Ascending aorta (tissue), 2 donors: Measurements from ENCODE around the gene SLC39A13. TPM values are rescaled to one million over a fixed set of nuclear protein-coding genes. Genes with fewer than 3 reads are reported as not detected.

Experiments
- DNase-seq, 2 donors: peaks; one replicate each; pipeline ENCODE4 v3.0.0-alpha.2; 2019; ENCODE audit warnings: low spot score in 2 of 2
- H3K27ac ChIP-seq, 2 donors: fragments of 200-600 bp; sonication (generic); one replicate each; pipeline ENCODE4 v1.5.1; 2016 to 2017; ENCODE audit warnings: mild to moderate bottlenecking in 1 of 2
- H3K27me3 ChIP-seq: fragments of 200-600 bp; sonication (generic); one replicate; pipeline ENCODE4 v1.5.1; 2017
- H3K36me3 ChIP-seq, 2 donors: fragments of 200-600 bp; sonication (generic); one replicate each; pipeline ENCODE4 v1.5.1; 2016
- H3K4me1 ChIP-seq, 2 donors: fragments of 200-600 bp; sonication (generic); one replicate each; pipeline ENCODE4 v1.5.1; 2016 to 2017; ENCODE audit warnings: mild to moderate bottlenecking in 1 of 2
- H3K4me3 ChIP-seq, 2 donors: fragments of 200-600 bp; sonication (generic); one replicate each; pipeline ENCODE4 v1.5.1; 2016 to 2017; ENCODE audit warnings: mild to moderate bottlenecking in 1 of 2
- H3K9me3 ChIP-seq, 2 donors: fragments of 200-600 bp; sonication (generic); one replicate each; pipeline ENCODE4 v1.5.1; 2016
- CTCF ChIP-seq, 3 experiments: fragments of 200-600 bp in 2 of 3; fragments of 450-650 bp in 1 of 3; sonication (generic) in 2 of 3; IDR thresholded peaks; one replicate each; pipeline ENCODE4 v1.5.1; 2016 to 2019; ENCODE audit warnings: antibody characterized with exemption in 3 of 3, mild to moderate bottlenecking in 1 of 3, moderate library complexity in 1 of 3
- intact Hi-C: fragments of 100-400 bp; cut with DNase I; formaldehyde crosslinking; loops from one replicate; pipeline ENCODE4 v1.15.1; 2023
- total RNA-seq: library from RNA; depleted of rRNA; stranded (reverse); fragments of >200 nt; gene quantifications from one replicate; pipeline ENCODE4 v1.1.0, GENCODE V29; 2016

The SLC39A13 gene
- total RNA-seq, 1 donor from 2014 or later: 246 TPM

GRCh38 chr11:47374720-47375019 lies 33.7 kb upstream of the SLC39A13 start:
- intact Hi-C loops: loop anchor here (1.0 kb wide), 3 partner anchors 26 to 80 kb away; partner anchors contain the start of gene SLC39A13
- TF ChIP-seq CTCF (IDR thresholded peaks at IDR 0.05): no peak
- Histone ChIP-seq H3K9me3 (no peaks in the 10 kb centered on the region), H3K36me3 (no peaks in the 10 kb centered on the region), H3K4me1 (peaks cover 0 to 3% of the 10 kb centered on the region in 2 donors), H3K27ac (no peak overlapping the region), H3K4me3 (no peak overlapping the region), H3K27me3 (no peaks in the 10 kb centered on the region)
- DNase-seq: no peak

- no peak for DNase-seq
- no peak for TF ChIP-seq CTCF (IDR thresholded peaks at IDR 0.05)
- H3K27ac ChIP-seq: no peak overlapping the region
- peak overlapping the region in 1 of 2 donors; percentile 30 for H3K4me3 ChIP-seq
- intact Hi-C loops: no loop called here
- no peaks in the 10 kb centered on the region for H3K27me3 ChIP-seq
- no peaks in the 10 kb centered on the region for H3K36me3 ChIP-seq
- H3K4me1 ChIP-seq: peaks cover 0 to 3% of the 10 kb centered on the region in 2 donors
- H3K9me3 ChIP-seq: no peaks in the 10 kb centered on the region
Observed at GRCh38 chr11:47375020-47375419, 33.4 kb upstream of the SLC39A13 start.

GRCh38 chr11:47375546-47376085 lies 32.8 kb upstream of the SLC39A13 start:
- H3K4me3 ChIP-seq: peak overlapping the region in 1 of 2 donors; percentile 30
- no peak for DNase-seq
- H3K4me1 ChIP-seq: peaks cover 0 to 3% of the 10 kb centered on the region in 2 donors
- intact Hi-C loops: no loop called here
- no peak overlapping the region for H3K27ac ChIP-seq
- no peak for TF ChIP-seq CTCF (IDR thresholded peaks at IDR 0.05)
- H3K36me3 ChIP-seq: no peaks in the 10 kb centered on the region
- H3K27me3 ChIP-seq: no peaks in the 10 kb centered on the region
- no peaks in the 10 kb centered on the region for H3K9me3 ChIP-seq

DNA sequence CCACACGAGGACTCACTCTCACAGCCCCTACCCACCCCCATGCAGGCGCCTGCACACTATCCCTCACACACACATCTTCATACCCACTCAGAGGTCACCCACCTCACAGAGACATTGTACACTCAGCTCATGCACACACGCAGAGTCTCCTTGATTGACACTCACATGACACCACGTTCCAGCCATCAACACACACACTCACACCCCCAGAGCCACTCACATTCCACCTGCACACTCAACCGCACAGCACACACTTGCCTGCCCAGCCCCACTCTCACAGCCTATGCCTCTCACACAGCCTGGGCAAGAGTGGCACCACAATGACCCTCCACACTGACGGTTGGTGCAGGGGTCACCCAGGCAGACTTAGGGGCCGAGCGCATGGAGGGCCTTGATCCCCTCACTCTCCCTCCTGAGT lies 32.3 kb upstream of the SLC39A13 start:
- peak overlapping the region in 1 of 2 donors; percentile 30 for H3K4me3 ChIP-seq
- no peak overlapping the region for H3K27ac ChIP-seq
- intact Hi-C loops: no loop called here
- H3K9me3 ChIP-seq: no peaks in the 10 kb centered on the region
- TF ChIP-seq CTCF (IDR thresholded peaks at IDR 0.05): no peak
- peaks cover 0 to 3% of the 10 kb centered on the region in 2 donors for H3K4me1 ChIP-seq
- no peaks in the 10 kb centered on the region for H3K27me3 ChIP-seq
- H3K36me3 ChIP-seq: no peaks in the 10 kb centered on the region
- DNase-seq: no peak

DNA sequence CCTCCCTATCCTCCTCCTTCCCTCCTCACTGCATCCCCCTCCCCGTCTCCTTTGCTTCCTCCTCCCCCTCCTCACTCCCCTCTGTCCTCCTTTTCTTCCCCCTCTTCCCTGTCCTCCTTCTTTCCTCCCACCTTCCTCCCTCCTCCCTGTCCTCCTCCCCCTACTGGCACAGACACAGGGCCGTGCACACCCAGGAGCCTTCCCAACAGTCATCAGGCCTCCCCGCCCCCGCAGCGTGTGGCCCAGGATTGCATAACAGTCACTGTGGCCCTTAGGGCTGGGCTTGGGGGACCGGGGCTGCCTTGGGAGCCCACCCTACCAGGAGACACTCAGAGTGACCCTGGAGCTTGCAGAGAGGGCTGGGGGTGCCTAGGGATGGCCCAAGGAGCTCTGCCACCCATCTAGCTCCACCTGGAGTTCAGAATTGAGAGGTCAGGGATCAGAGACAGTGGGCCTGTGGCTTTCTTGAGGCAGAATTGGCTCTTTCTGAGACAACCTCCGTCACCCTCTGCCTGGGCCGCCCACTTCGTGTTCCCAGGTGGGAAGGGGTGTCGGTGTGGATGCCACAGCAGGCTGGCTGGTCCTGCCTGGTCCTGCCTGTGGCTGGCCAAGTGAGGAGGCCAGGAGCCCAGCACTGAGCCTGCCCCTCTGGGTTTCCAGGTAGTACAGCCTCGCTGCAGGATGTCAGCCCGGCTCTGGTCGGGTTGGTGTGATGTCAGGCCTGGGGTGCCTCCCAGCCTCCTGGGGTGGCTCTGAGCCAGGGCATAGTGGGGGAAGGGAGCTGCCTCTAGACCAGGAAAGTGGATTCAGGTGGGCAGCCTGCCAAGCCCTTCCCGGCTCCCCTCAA lies 31.6 kb upstream of the SLC39A13 start:
- no peak for DNase-seq
- H3K4me1 ChIP-seq: peaks cover 0 to 3% of the 10 kb centered on the region in 2 donors
- H3K27ac ChIP-seq: peak overlapping the region in 1 of 2 donors; percentile 53
- H3K36me3 ChIP-seq: no peaks in the 10 kb centered on the region
- H3K27me3 ChIP-seq: no peaks in the 10 kb centered on the region
- TF ChIP-seq CTCF (IDR thresholded peaks at IDR 0.05): no peak
- no peaks in the 10 kb centered on the region for H3K9me3 ChIP-seq
- H3K4me3 ChIP-seq: peak overlapping the region in 1 of 2 donors; percentile 30
- intact Hi-C loops: no loop called here
